Loucy (cell line): ENCODE data around the gene ST6GALNAC4.

Experiments used
- H2AFZ ChIP-seq: fragments of 200-600 bp; sonication (generic); 2 replicates; pipeline ENCODE4 v1.6.0; 2016; ENCODE audit warnings: antibody characterized with exemption, mild to moderate bottlenecking, low read length, moderate library complexity
- H3F3A ChIP-seq: fragments of 200-600 bp; 2 replicates; pipeline ENCODE4 v1.6.0; 2016; ENCODE audit warnings: antibody characterized with exemption, low read depth, mild to moderate bottlenecking
- H3K27me3 ChIP-seq: fragments of 200-600 bp; sonication (generic); 2 replicates; pipeline ENCODE4 v1.6.1; 2014; ENCODE audit warnings: low read length, mild to moderate bottlenecking; ENCODE audit not compliant: insufficient read depth, poor library complexity, severe bottlenecking
- H3K36me3 ChIP-seq: fragments of 200-600 bp; sonication (generic); 2 replicates; pipeline ENCODE4 v1.6.1; 2016; ENCODE audit warnings: low read length; ENCODE audit not compliant: insufficient read depth
- H3K4me1 ChIP-seq: fragments of 200-600 bp; sonication (generic); 2 replicates; pipeline ENCODE4 v1.5.1; 2014; ENCODE audit warnings: low read length, mild to moderate bottlenecking; ENCODE audit not compliant: insufficient read depth, poor library complexity, severe bottlenecking
- H3K4me2 ChIP-seq: fragments of 200-600 bp; sonication (generic); 2 replicates; pipeline ENCODE4 v1.6.0; 2014; ENCODE audit warnings: antibody characterized with exemption, low read length, low read depth, mild to moderate bottlenecking; ENCODE audit not compliant: poor library complexity, severe bottlenecking
- H3K4me3 ChIP-seq: fragments of 200-600 bp; sonication (generic); 2 replicates; pipeline ENCODE4 v1.5.1; 2014; ENCODE audit warnings: low read length, mild to moderate bottlenecking, mixed read lengths; ENCODE audit not compliant: poor library complexity, severe bottlenecking
- H3K79me2 ChIP-seq: fragments of 200-600 bp; sonication (generic); 2 replicates; pipeline ENCODE4 v1.6.1; 2014; ENCODE audit warnings: low read length; ENCODE audit not compliant: insufficient read depth
- H3K9ac ChIP-seq: fragments of 200-600 bp; sonication (generic); 2 replicates; pipeline ENCODE4 v1.6.0; 2014; ENCODE audit warnings: mild to moderate bottlenecking, low read depth, low read length, moderate library complexity; ENCODE audit not compliant: poor library complexity, severe bottlenecking
- H3K9me2 ChIP-seq: fragments of 200-600 bp; sonication (generic); replicated peaks from 2 replicates; pipeline ENCODE4 v1.6.1; 2016; ENCODE audit warnings: low read depth, low read length, mixed read lengths
- H3K9me3 ChIP-seq: fragments of 200-600 bp; sonication (generic); 2 replicates; pipeline ENCODE4 v1.6.1; 2014; ENCODE audit warnings: mild to moderate bottlenecking, antibody characterized with exemption, low read length, low read depth; ENCODE audit not compliant: insufficient read depth
- H4K20me1 ChIP-seq: fragments of 200-600 bp; sonication (generic); 2 replicates; pipeline ENCODE4 v1.6.0; 2014; ENCODE audit warnings: antibody characterized with exemption, low read length, mild to moderate bottlenecking; ENCODE audit not compliant: insufficient read depth, poor library complexity, severe bottlenecking
- CTCF ChIP-seq: fragments of 200-600 bp; sonication (generic); conservative IDR thresholded peaks from 2 replicates; pipeline ENCODE4 v1.5.1; 2014; ENCODE audit warnings: mild to moderate bottlenecking, antibody characterized with exemption, low read length
- EZH2phosphoT487 ChIP-seq: fragments of 200-600 bp; IDR thresholded peaks from 2 replicates; pipeline ENCODE4 v1.6.1; 2018; ENCODE audit warnings: antibody characterized with exemption, mild to moderate bottlenecking, moderate library complexity, borderline replicate concordance

ST6GALNAC4 gene

DNA sequence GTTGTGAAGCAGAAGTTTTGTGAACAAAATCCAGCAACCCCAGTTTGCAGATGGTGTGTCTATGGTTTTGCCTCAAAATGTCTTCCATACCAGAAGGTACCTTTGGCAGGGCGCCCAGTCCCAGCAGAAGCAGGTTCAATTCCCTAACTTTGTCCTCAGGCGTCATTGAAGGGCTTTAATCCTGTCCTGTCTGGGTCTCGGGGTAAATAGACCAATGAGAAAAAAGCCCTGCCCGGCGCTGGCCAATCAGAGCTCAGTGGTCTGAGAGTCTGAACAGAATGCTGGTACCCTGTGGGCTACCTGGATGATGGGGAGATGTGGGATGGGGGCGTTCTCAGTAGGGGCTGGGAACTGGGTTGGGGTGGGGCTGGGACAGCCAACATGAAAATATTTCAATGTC is 6.2 kb upstream of the ST6GALNAC4 start:
- H3K4me2 ChIP-seq, result no peak overlapping the region
- H3K27me3 ChIP-seq, result no peaks in the 10 kb centered on the region
- TF ChIP-seq EZH2phosphoT487 (no peak), CTCF (no peak)

DNA sequence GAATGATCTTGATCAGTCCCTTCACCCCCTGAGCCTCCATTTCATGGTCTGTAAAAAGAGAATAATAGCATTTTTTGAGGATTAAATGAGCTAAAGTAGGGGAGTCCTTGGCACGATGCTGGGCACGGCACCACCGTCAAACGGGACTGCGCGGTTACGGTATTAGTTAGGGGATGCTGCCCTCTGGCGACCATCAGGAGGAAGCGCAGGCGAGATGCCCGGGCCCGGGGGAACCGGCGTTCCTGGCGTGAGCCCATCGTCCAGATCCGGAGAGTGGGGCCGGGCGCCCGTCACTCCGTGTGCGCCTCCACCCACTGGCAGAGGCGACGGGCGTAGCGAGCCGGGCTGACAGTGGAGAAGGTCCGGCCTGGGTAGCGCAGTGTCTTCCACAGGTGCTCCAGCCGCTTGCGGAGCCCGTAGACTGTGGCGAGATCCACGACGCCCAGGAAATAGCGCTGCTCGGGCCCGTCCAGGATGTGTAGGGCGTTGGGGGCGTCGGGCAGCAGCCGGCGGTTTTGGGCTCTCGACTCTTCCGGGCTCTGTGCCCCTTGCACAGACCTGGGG is 4.8 kb upstream of the ST6GALNAC4 start:
- H3K4me1 ChIP-seq, result peaks cover 16% of the 10 kb centered on the region
- no peak overlapping the region for H2AFZ ChIP-seq
- TF ChIP-seq CTCF (peak; percentile 83), EZH2phosphoT487 (no peak)
- H3K4me2 ChIP-seq, result peak overlapping the region; percentile 5
- no peak overlapping the region for H3K4me3 ChIP-seq
- H3K9me3 ChIP-seq, result no peaks in the 10 kb centered on the region
- no peaks in the 10 kb centered on the region for H3F3A ChIP-seq
- no peaks in the 10 kb centered on the region for H3K36me3 ChIP-seq
- no peak overlapping the region for H3K9ac ChIP-seq
- no peaks in the 10 kb centered on the region for H3K9me2 ChIP-seq
- no peaks in the 10 kb centered on the region for H3K79me2 ChIP-seq
- H3K27me3 ChIP-seq, result no peaks in the 10 kb centered on the region
- H4K20me1 ChIP-seq, result no peaks in the 10 kb centered on the region

More for the DNA sequence above, 6.2 kb upstream of the ST6GALNAC4 start:
- Histone ChIP-seq H3K4me1 (peaks cover 6% of the 10 kb centered on the region), H4K20me1 (no peaks in the 10 kb centered on the region), H3K36me3 (no peaks in the 10 kb centered on the region), H3K9ac (no peak overlapping the region), H3F3A (no peaks in the 10 kb centered on the region), H3K4me3 (no peak overlapping the region), H2AFZ (no peak overlapping the region), H3K9me2 (no peaks in the 10 kb centered on the region), H3K9me3 (no peaks in the 10 kb centered on the region), H3K79me2 (no peaks in the 10 kb centered on the region)

DNA sequence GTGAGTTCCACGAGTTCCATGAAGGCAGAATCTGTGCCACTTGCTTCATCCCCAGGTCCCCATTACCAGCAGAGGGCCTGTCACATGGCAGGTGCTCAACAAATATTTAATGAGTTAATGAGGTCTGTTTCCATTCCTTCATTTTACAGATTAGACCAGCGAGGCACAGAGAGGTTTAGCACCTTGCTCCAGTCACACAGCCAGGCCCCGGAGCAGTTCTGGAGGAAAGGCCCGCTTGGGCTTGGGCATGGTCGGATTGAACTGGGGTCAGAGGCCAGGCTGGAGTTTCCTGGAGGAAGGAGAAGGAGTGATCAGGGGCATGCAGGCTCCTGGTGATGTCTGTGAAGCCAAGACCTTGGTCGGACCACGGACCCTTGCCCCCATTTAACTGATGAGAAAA is 4.0 kb upstream of the ST6GALNAC4 start:
- no peaks in the 10 kb centered on the region for H3K79me2 ChIP-seq
- no peak overlapping the region for H2AFZ ChIP-seq
- peaks cover 25% of the 10 kb centered on the region for H3K4me1 ChIP-seq
- no peak overlapping the region for H3K4me2 ChIP-seq
- H3K27me3 ChIP-seq, result no peaks in the 10 kb centered on the region
- no peaks in the 10 kb centered on the region for H3K9me3 ChIP-seq
- H3K36me3 ChIP-seq, result no peaks in the 10 kb centered on the region
- no peaks in the 10 kb centered on the region for H3F3A ChIP-seq
- TF ChIP-seq CTCF (no peak), EZH2phosphoT487 (no peak)
- no peaks in the 10 kb centered on the region for H3K9me2 ChIP-seq
- no peak overlapping the region for H3K4me3 ChIP-seq
- H3K9ac ChIP-seq, result no peak overlapping the region
- H4K20me1 ChIP-seq, result no peaks in the 10 kb centered on the region
